ENCODE data around the gene GPR152.

Gene GPR152

GRCh38 chr11:67442504-67443404, 9.8 kb downstream of the GPR152 start:
- no peaks in the 10 kb centered on the region for H3K79me2 ChIP-seq (ENCODE audit: low read length)
- H3K9ac ChIP-seq (ENCODE audit: low read length), result no peak overlapping the region
- H3K9me2 ChIP-seq (replicated peaks; ENCODE audit: insufficient read depth, low read length), result no peaks in the 10 kb centered on the region
- H3K9me3 ChIP-seq (replicated peaks; ENCODE audit: insufficient read depth, low read length), result no peaks in the 10 kb centered on the region
- H3K4me2 ChIP-seq (ENCODE audit: low read depth, low read length), result no peak overlapping the region
- H4K20me1 ChIP-seq (ENCODE audit: insufficient read depth, low read length), result no peaks in the 10 kb centered on the region
- DNase-seq, result no peak
- H3K27me3 ChIP-seq (replicated peaks; ENCODE audit: insufficient read depth, low read length), result no peaks in the 10 kb centered on the region
- no peaks in the 10 kb centered on the region for H3K36me3 ChIP-seq (replicated peaks; ENCODE audit: insufficient read depth, low read length)
- TF ChIP-seq EZH2phosphoT487 (IDR thresholded peaks at IDR 0.05; ENCODE audit: low read length), result no peak
- no peak for TF ChIP-seq EZH2 (optimal IDR thresholded peaks at IDR 0.05; ENCODE audit: low read depth, low read length)
- TF ChIP-seq, protein P1, sequence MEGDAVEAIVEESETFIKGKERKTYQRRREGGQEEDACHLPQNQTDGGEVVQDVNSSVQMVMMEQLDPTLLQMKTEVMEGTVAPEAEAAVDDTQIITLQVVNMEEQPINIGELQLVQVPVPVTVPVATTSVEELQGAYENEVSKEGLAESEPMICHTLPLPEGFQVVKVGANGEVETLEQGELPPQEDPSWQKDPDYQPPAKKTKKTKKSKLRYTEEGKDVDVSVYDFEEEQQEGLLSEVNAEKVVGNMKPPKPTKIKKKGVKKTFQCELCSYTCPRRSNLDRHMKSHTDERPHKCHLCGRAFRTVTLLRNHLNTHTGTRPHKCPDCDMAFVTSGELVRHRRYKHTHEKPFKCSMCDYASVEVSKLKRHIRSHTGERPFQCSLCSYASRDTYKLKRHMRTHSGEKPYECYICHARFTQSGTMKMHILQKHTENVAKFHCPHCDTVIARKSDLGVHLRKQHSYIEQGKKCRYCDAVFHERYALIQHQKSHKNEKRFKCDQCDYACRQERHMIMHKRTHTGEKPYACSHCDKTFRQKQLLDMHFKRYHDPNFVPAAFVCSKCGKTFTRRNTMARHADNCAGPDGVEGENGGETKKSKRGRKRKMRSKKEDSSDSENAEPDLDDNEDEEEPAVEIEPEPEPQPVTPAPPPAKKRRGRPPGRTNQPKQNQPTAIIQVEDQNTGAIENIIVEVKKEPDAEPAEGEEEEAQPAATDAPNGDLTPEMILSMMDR (IDR thresholded peaks at IDR 0.05; ENCODE audit: low read length), result no peak
- H3K27ac ChIP-seq (ENCODE audit: low read length), result no peak overlapping the region
- no peaks in the 10 kb centered on the region for H3F3A ChIP-seq (ENCODE audit: insufficient read depth, low read length)
- H3K4me1 ChIP-seq (ENCODE audit: low read length), result peaks cover 4% of the 10 kb centered on the region; the same call in 1 of the 2 replicates
- H2AFZ ChIP-seq (ENCODE audit: low read length), result no peak overlapping the region
- H3K4me3 ChIP-seq (ENCODE audit: low read length), result no peak overlapping the region

DNA sequence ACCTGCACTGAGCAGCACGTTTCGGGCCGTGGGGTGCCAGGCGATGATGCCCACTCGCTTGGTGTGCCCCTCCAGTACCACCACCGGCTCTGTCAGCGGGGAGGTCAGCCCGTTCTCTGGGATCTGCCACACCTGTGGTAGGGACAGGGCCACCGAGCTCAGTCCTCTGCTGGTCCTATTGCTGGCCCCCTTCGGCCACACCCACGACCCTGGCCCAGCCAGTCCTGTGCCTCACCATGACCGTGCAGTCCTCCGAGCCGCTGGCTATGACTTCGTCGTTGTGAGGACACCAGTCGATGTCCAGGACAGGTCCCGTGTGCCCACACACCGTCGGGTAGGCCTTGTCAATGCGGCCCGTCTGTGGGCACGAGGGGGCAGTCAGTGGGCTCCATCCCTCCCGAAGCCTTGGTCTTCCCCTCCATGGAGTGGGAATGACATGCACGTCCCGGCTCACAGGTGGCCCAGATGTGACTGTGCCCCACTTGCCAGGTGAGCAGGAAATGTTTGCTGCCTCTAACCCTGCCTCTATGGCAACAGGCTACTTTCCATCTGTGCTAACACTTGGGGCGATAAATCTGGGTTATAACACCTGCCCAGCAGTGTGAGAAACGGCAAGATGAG, 10.7 kb downstream of the GPR152 start:
- no peaks in the 10 kb centered on the region for H3K9me2 ChIP-seq (replicated peaks; ENCODE audit: insufficient read depth, low read length)
- H3F3A ChIP-seq (ENCODE audit: insufficient read depth, low read length), result no peaks in the 10 kb centered on the region
- no peaks in the 10 kb centered on the region for H3K79me2 ChIP-seq (ENCODE audit: low read length)
- H3K27ac ChIP-seq (ENCODE audit: low read length), result no peak overlapping the region
- TF ChIP-seq EZH2phosphoT487 (IDR thresholded peaks at IDR 0.05; ENCODE audit: low read length), result no peak
- TF ChIP-seq, protein P1 (IDR thresholded peaks at IDR 0.05; ENCODE audit: low read length), result no peak
- no peak for TF ChIP-seq EZH2 (optimal IDR thresholded peaks at IDR 0.05; ENCODE audit: low read depth, low read length)
- no peaks in the 10 kb centered on the region for H3K36me3 ChIP-seq (replicated peaks; ENCODE audit: insufficient read depth, low read length)
- H2AFZ ChIP-seq (ENCODE audit: low read length), result no peak overlapping the region
- no peaks in the 10 kb centered on the region for H3K27me3 ChIP-seq (replicated peaks; ENCODE audit: insufficient read depth, low read length)
- H3K4me1 ChIP-seq (ENCODE audit: low read length), result peaks cover 4% of the 10 kb centered on the region; the same call in 1 of the 2 replicates
- H3K4me2 ChIP-seq (ENCODE audit: low read depth, low read length), result no peak overlapping the region
- DNase-seq, result no peak
- no peak overlapping the region for H3K4me3 ChIP-seq (ENCODE audit: low read length)
- no peaks in the 10 kb centered on the region for H3K9me3 ChIP-seq (replicated peaks; ENCODE audit: insufficient read depth, low read length)
- H4K20me1 ChIP-seq (ENCODE audit: insufficient read depth, low read length), result no peaks in the 10 kb centered on the region
- H3K9ac ChIP-seq (ENCODE audit: low read length), result no peak overlapping the region

GRCh38 chr11:67441098-67441563, 11.4 kb downstream of the GPR152 start:
- Histone ChIP-seq H3K27ac (ENCODE audit: low read length) (no peak overlapping the region), H3K79me2 (ENCODE audit: low read length) (no peaks in the 10 kb centered on the region), H3K9ac (ENCODE audit: low read length) (no peak overlapping the region), H3K4me2 (ENCODE audit: low read depth, low read length) (no peak overlapping the region), H3K4me3 (ENCODE audit: low read length) (no peak overlapping the region), H2AFZ (ENCODE audit: low read length) (no peak overlapping the region), H3K9me2 (replicated peaks; ENCODE audit: insufficient read depth, low read length) (no peaks in the 10 kb centered on the region), H3K9me3 (replicated peaks; ENCODE audit: insufficient read depth, low read length) (no peaks in the 10 kb centered on the region), H3F3A (ENCODE audit: insufficient read depth, low read length) (no peaks in the 10 kb centered on the region), H3K36me3 (replicated peaks; ENCODE audit: insufficient read depth, low read length) (no peaks in the 10 kb centered on the region), H3K27me3 (replicated peaks; ENCODE audit: insufficient read depth, low read length) (no peaks in the 10 kb centered on the region), H3K4me1 (ENCODE audit: low read length) (peaks cover 4% of the 10 kb centered on the region; the same call in 1 of the 2 replicates), H4K20me1 (ENCODE audit: insufficient read depth, low read length) (no peaks in the 10 kb centered on the region)
- DNase-seq, result no peak
- no peak for TF ChIP-seq EZH2phosphoT487 (IDR thresholded peaks at IDR 0.05; ENCODE audit: low read length)
- no peak for TF ChIP-seq EZH2 (optimal IDR thresholded peaks at IDR 0.05; ENCODE audit: low read depth, low read length)
- TF ChIP-seq, protein P1 (IDR thresholded peaks at IDR 0.05; ENCODE audit: low read length), result no peak
